Fibroblast of skin of left biceps (primary cell): Measurements from ENCODE around the gene FGD3.
"Not testable (repeated sequence)": the region's sequence is repeated elsewhere in the genome, so short reads cannot be mapped to it uniquely, and the experiment has no call there.

Experiments used
- DNase-seq, 2 experiments: peaks; one replicate each; pipeline ENCODE4 v3.0.0-alpha.2; 2013; ENCODE audit warnings: low read depth in 2 of 2

The FGD3 gene

GRCh38 chr9:93009337-93010015, 62.2 kb downstream of the FGD3 start:
- no peak for DNase-seq

GRCh38 chr9:93010056-93010455, 62.7 kb downstream of the FGD3 start:
- DNase-seq, result no peak

GRCh38 chr9:93010704-93011103, 63.4 kb downstream of the FGD3 start:
- DNase-seq, result no peak

- no peak for DNase-seq
Measured at GRCh38 chr9:93011114-93011513, 63.8 kb downstream of the FGD3 start.

GRCh38 chr9:93012963-93013855, 65.9 kb downstream of the FGD3 start:
- DNase-seq, result no peak

GRCh38 chr9:93013856-93014582, 66.7 kb downstream of the FGD3 start:
- no peak for DNase-seq

GRCh38 chr9:93015190-93015589, 67.9 kb downstream of the FGD3 start:
- DNase-seq, result not testable (repeated sequence)

- DNase-seq, result no peak
Measured at GRCh38 chr9:93017621-93018020, 70.3 kb downstream of the FGD3 start.

- DNase-seq, result no peak
Measured at GRCh38 chr9:93020151-93020550, 72.8 kb downstream of the FGD3 start.

- no peak for DNase-seq
Measured at GRCh38 chr9:93020771-93021670, 73.7 kb downstream of the FGD3 start.

- DNase-seq, result no peak
Measured at GRCh38 chr9:93022066-93022465, 74.7 kb downstream of the FGD3 start.

- no peak for DNase-seq
Measured at GRCh38 chr9:93022721-93023520, 75.6 kb downstream of the FGD3 start.

- no peak for DNase-seq
Measured at GRCh38 chr9:93023521-93023815, 76.1 kb downstream of the FGD3 start.

GRCh38 chr9:93024646-93024910, 77.3 kb downstream of the FGD3 start:
- no peak for DNase-seq

- DNase-seq, result no peak
Measured at GRCh38 chr9:93024986-93025630, 77.8 kb downstream of the FGD3 start.

- no peak for DNase-seq
Measured at GRCh38 chr9:93025736-93026135, 78.4 kb downstream of the FGD3 start.

GRCh38 chr9:93026640-93027039, 79.3 kb downstream of the FGD3 start:
- no peak for DNase-seq

GRCh38 chr9:93027750-93028149, 80.4 kb downstream of the FGD3 start:
- DNase-seq, result no peak

GRCh38 chr9:93028448-93029006, 81.2 kb downstream of the FGD3 start:
- DNase-seq, result no peak
